OCI-LY3 (cell line): ENCODE data around the gene NEDD8.

ENCODE experiments used
- EZH2phosphoT487 ChIP-seq: fragments of 200-600 bp; shearing (Covaris generic); IDR thresholded peaks from 2 replicates; pipeline ENCODE4 v1.6.1; 2018; ENCODE audit warnings: antibody characterized with exemption, mixed run types, low read depth
- TF ChIP-seq, protein P1 (sequence below): fragments of 200-600, 300-600 bp; sonication (generic); IDR thresholded peaks from 2 replicates; pipeline ENCODE4 v1.5.1; 2014; ENCODE audit warnings: antibody characterized with exemption, low read length, low read depth

DNA sequence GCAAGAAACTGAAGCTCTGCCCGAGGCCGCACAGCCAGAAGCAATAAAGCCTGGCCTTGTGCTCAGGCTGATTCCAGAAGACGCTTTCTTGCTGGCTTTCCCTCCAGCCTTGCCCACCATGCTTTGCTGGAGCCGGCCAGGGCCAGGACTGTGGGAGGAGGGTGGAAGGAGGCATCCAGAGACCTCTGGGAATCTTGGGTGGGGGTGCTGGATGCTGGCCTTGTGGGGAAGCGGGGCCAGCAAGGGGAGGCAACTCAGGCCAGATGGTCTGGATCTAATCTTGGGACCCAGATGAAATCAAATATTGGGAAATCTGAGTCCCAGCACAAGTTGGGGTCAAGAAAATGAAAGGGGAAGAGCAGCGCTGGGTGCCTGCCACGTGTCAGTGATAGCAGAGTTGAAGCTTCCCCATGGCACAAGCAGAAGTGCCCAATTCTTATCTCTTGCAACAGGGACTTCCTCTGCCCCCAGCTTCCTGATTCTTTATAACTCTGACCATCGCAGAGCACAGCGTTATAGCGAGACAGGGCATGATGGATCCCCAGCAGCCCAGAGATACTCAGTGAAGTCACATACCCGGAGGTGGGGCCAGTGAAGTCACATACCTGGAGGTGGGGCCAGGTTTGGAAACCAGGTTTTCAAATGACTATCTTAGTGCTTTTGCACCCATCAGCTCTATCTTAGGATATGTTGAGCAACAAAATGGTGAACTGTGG, 45.6 kb upstream of the NEDD8 start:
- TF ChIP-seq, protein P1, sequence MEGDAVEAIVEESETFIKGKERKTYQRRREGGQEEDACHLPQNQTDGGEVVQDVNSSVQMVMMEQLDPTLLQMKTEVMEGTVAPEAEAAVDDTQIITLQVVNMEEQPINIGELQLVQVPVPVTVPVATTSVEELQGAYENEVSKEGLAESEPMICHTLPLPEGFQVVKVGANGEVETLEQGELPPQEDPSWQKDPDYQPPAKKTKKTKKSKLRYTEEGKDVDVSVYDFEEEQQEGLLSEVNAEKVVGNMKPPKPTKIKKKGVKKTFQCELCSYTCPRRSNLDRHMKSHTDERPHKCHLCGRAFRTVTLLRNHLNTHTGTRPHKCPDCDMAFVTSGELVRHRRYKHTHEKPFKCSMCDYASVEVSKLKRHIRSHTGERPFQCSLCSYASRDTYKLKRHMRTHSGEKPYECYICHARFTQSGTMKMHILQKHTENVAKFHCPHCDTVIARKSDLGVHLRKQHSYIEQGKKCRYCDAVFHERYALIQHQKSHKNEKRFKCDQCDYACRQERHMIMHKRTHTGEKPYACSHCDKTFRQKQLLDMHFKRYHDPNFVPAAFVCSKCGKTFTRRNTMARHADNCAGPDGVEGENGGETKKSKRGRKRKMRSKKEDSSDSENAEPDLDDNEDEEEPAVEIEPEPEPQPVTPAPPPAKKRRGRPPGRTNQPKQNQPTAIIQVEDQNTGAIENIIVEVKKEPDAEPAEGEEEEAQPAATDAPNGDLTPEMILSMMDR, result no peak
- TF ChIP-seq EZH2phosphoT487, result no peak
